OCI-LY7 (cell line): Measurements from ENCODE around the gene SMIM7. TPM values are rescaled to one million over a fixed set of nuclear protein-coding genes. Genes with fewer than 3 reads are reported as not detected.
"Not testable (repeated sequence)": the region's sequence is repeated elsewhere in the genome, so short reads cannot be mapped to it uniquely, and the experiment has no call there.

Experiments
- BruUV-seq: library from RNA; stranded (reverse); fragments of 400-500 nt; replicated peaks from 2 replicates; lab custom pipeline; 2021; lab: Mats Ljungman, UMichigan
- CTCF ChIA-PET: fragments of 300-600 bp; sonication (Branson Sonifier 250); formaldehyde crosslinking; loops from one replicate; lab custom pipeline; 2022; ENCODE audit warnings: antibody characterized with exemption; ENCODE audit not compliant: unreplicated experiment; lab: Charles Lee
- POLR2A ChIA-PET: fragments of 300-600 bp; sonication (Branson Sonifier 250); formaldehyde crosslinking; loops from one replicate; lab custom pipeline; 2022; ENCODE audit warnings: antibody characterized with exemption; lab: Charles Lee
- DNase-seq: peaks from one replicate; pipeline ENCODE4 v3.0.0-alpha.2; 2015; ENCODE audit warnings: low spot score
- H2AFZ ChIP-seq: fragments of 200-600 bp; sonication (generic), shearing (Covaris generic); 2 replicates; pipeline ENCODE4 v1.6.1; 2014; ENCODE audit warnings: mild to moderate bottlenecking, antibody characterized with exemption, low read length, moderate library complexity
- H3K27ac ChIP-seq: fragments of 200-600 bp; sonication (generic); 2 replicates; pipeline ENCODE4 v1.5.1; 2014; ENCODE audit warnings: mixed run types, low read depth, mild to moderate bottlenecking, moderate library complexity, low read length, inconsistent platforms; ENCODE audit not compliant: poor library complexity, severe bottlenecking
- H3K36me3 ChIP-seq: fragments of 200-600 bp; sonication (generic); 2 replicates; pipeline ENCODE4 v1.6.1; 2014; ENCODE audit warnings: mild to moderate bottlenecking, antibody characterized with exemption, low read length, moderate library complexity, mixed read lengths; ENCODE audit not compliant: insufficient read depth
- H3K4me1 ChIP-seq: fragments of 200-600 bp; sonication (generic); 2 replicates; pipeline ENCODE4 v1.5.1; 2014; ENCODE audit warnings: mild to moderate bottlenecking, low read length; ENCODE audit not compliant: insufficient read depth, poor library complexity, severe bottlenecking
- H3K4me2 ChIP-seq: fragments of 200-600 bp; sonication (generic); 2 replicates; pipeline ENCODE4 v1.6.1; 2014; ENCODE audit warnings: mild to moderate bottlenecking, low read length
- H3K4me3 ChIP-seq: fragments of 200-600 bp; sonication (generic); 2 replicates; pipeline ENCODE4 v1.5.1; 2014; ENCODE audit warnings: mild to moderate bottlenecking, low read depth, low read length; ENCODE audit not compliant: poor library complexity, severe bottlenecking
- H3K79me2 ChIP-seq: fragments of 200-600 bp; sonication (generic); 2 replicates; pipeline ENCODE4 v1.6.1; 2016; ENCODE audit warnings: low read depth, mild to moderate bottlenecking, low read length, moderate library complexity, mixed read lengths; ENCODE audit not compliant: insufficient read depth
- H3K9me2 ChIP-seq: fragments of 200-600 bp; sonication (generic); 2 replicates; pipeline ENCODE4 v1.6.1; 2016; ENCODE audit warnings: mild to moderate bottlenecking, low read length, mixed read lengths; ENCODE audit not compliant: insufficient read depth
- H3K9me3 ChIP-seq: fragments of 200-600 bp; sonication (generic); 2 replicates; pipeline ENCODE4 v1.6.1; 2014; ENCODE audit warnings: mild to moderate bottlenecking, mixed run types, low read length, mixed read lengths
- H4K20me1 ChIP-seq: fragments of 200-600 bp; sonication (generic); 2 replicates; pipeline ENCODE4 v1.6.1; 2014; ENCODE audit warnings: mild to moderate bottlenecking, antibody characterized with exemption, low read length, moderate library complexity, mixed read lengths; ENCODE audit not compliant: insufficient read depth
- CTCF ChIP-seq: fragments of 200-600 bp; sonication (generic); conservative IDR thresholded peaks from 2 replicates; pipeline ENCODE4 v1.5.1; 2014; ENCODE audit warnings: mild to moderate bottlenecking, antibody characterized with exemption, low read length, moderate library complexity, mixed read lengths
- EZH2phosphoT487 ChIP-seq: fragments of 200-600 bp; sonication (generic); IDR thresholded peaks from 2 replicates; pipeline ENCODE4 v1.6.1; 2018; ENCODE audit warnings: low read depth, borderline replicate concordance, mild to moderate bottlenecking, mixed run types, antibody characterized with exemption, low read length, moderate library complexity, mixed read lengths
- intact Hi-C: fragments of 100-400 bp; cut with micrococcal nuclease; formaldehyde crosslinking; loops from one replicate; pipeline ENCODE4 v1.10.0; 2022; ENCODE audit not compliant: unreplicated experiment
- total RNA-seq, 2 experiments: library from RNA; depleted of rRNA in 1 of 2; stranded (reverse); fragments of >200 nt in 1 of 2; shearing (Covaris generic) in 1 of 2; gene quantifications; 2 replicates each; pipeline ENCODE4 v1.2.3, GENCODE V29; 2014 to 2022

Gene SMIM7
- total RNA-seq, 2 experiments from 2014 or later = 87.0 to 96.3 TPM

- Histone ChIP-seq H3K4me3 (no peak overlapping the region), H3K4me1 (peaks cover 11% of the 10 kb centered on the region), H3K9me2 (no peaks in the 10 kb centered on the region), H3K27ac (no peak overlapping the region), H2AFZ (no peak overlapping the region), H4K20me1 (peaks cover 17% of the 10 kb centered on the region), H3K36me3 (peaks cover 98% of the 10 kb centered on the region), H3K9me3 (no peaks in the 10 kb centered on the region), H3K79me2 (peaks cover 38% of the 10 kb centered on the region), H3K4me2 (no peak overlapping the region)
- TF ChIP-seq CTCF (no peak), EZH2phosphoT487 (no peak)
- POLR2A ChIA-PET = no interaction called here
- no peak for DNase-seq
- CTCF ChIA-PET = no interaction called here
- no TSS peak for BruUV-seq
- intact Hi-C loops = no loop called here
These were observed 5.8 kb downstream of the SMIM7 start for GRCh38 chr19:16654140-16654539.

DNA sequence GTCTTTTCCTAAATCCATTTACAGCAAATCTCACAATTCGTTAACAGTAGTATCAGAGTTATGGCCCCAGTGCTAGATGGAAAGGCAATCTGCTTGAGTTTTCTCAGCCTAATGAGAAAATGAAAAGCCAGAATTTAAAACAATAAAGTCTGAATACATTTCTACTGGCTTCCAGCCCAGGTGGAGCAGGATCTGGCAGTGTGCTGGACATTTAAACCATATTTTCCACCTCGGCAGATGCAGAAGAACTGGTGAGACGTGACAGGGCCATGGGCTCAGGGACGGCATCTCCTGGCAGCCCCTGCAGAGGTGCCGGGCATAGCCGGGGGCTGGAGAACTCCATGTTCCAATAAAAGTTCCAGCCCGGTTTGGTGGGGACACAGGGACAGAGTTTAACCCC lies 7.1 kb downstream of the SMIM7 start:
- no peak overlapping the region for H3K27ac ChIP-seq
- TF ChIP-seq EZH2phosphoT487 (no peak), CTCF (no peak)
- H3K9me3 ChIP-seq = no peaks in the 10 kb centered on the region
- no peak overlapping the region for H3K4me2 ChIP-seq
- BruUV-seq = no TSS peak
- peaks cover 4% of the 10 kb centered on the region; the same call in 1 of the 2 replicates for H4K20me1 ChIP-seq
- no peaks in the 10 kb centered on the region for H3K4me1 ChIP-seq
- DNase-seq = no peak
- ChIA-PET POLR2A (no interaction called here), CTCF (no interaction called here)
- peaks cover 25% of the 10 kb centered on the region; the same call in 1 of the 2 replicates for H3K79me2 ChIP-seq
- no peak overlapping the region for H3K4me3 ChIP-seq
- H2AFZ ChIP-seq = no peak overlapping the region
- intact Hi-C loops = no loop called here
- peaks cover 97% of the 10 kb centered on the region for H3K36me3 ChIP-seq
- H3K9me2 ChIP-seq = no peaks in the 10 kb centered on the region

GRCh38 chr19:16651421-16652188 lies 8.3 kb downstream of the SMIM7 start:
- H3K9me3 ChIP-seq, H4K20me1 ChIP-seq, H3K4me1 ChIP-seq, CTCF ChIA-PET, H3K4me3 ChIP-seq, POLR2A ChIA-PET, DNase-seq, H3K9me2 ChIP-seq, H2AFZ ChIP-seq, BruUV-seq, intact Hi-C loops, H3K4me2 ChIP-seq, H3K27ac ChIP-seq: not testable (repeated sequence)
- Histone ChIP-seq H3K79me2 (peaks cover 13% of the 10 kb centered on the region; the same call in 1 of the 2 replicates), H3K36me3 (peaks cover 97% of the 10 kb centered on the region)
